GM12878 (cell line): ENCODE measurements around the gene CYBB. TPM values are rescaled to one million over a fixed set of nuclear protein-coding genes. Genes with fewer than 3 reads are reported as not detected.
A peak's percentile ranks its signal among the peaks of the same experiment; 100 is the strongest.

ENCODE experiments used
- ATAC-seq: fragments of 200-7000 bp; cut with Tn5 transposase; 3 replicates; pipeline ENCODE4 v1.9.1; 2020; ENCODE audit warnings: mild to moderate bottlenecking, moderate library complexity
- BruUV-seq: library from RNA; stranded (reverse); fragments of 400-500 nt; replicated peaks from 2 replicates; lab custom pipeline; 2021; lab: Mats Ljungman, UMichigan
- CTCF ChIA-PET: fragments of 300-600 bp; sonication (Branson Sonifier 250); formaldehyde crosslinking; extraction: SDS; loops from one replicate; lab custom pipeline; 2021; ENCODE audit warnings: inconsistent platforms; lab: Yijun Ruan, JAX
- POLR2A ChIA-PET: fragments of 350-600 bp; formaldehyde crosslinking; extraction: SDS; loops from one replicate; lab custom pipeline; 2021; ENCODE audit warnings: inconsistent platforms; lab: Charles Lee
- RAD21 ChIA-PET: fragments of 300-600 bp; sonication (Branson Sonifier 250); formaldehyde crosslinking; loops from one replicate; lab custom pipeline; 2023; ENCODE audit warnings: antibody characterized with exemption; ENCODE audit not compliant: unreplicated experiment; lab: Charles Lee
- SMC1A ChIA-PET: fragments of 300-600 bp; sonication (Branson Sonifier 250); formaldehyde crosslinking; loops from one replicate; lab custom pipeline; 2023; ENCODE audit not compliant: unreplicated experiment, uncharacterized antibody; lab: Charles Lee
- DNase-seq: peaks from one replicate; pipeline ENCODE4 v3.0.0-alpha.2; 2011; ENCODE audit warnings: low read depth, low spot score
- FAIRE-seq: peaks from 3 replicates; lab custom pipeline; 2011; peaks lifted over from hg19 to GRCh38; lab: Jason Lieb, UNC
- H2AFZ ChIP-seq: 2 replicates; pipeline ENCODE4 v1.6.0; 2011; ENCODE audit warnings: low read depth, low read length, control low read depth; ENCODE audit not compliant: control insufficient read depth
- H3K27ac ChIP-seq: 2 replicates; pipeline ENCODE4 v1.5.1; 2011; ENCODE audit warnings: control low read depth; ENCODE audit not compliant: control insufficient read depth, insufficient read depth
- H3K27me3 ChIP-seq, 2 experiments: replicated peaks in 1 of 2; 2 replicates each; pipeline versions ENCODE4 v1.6.0 to v1.6.1; 2011; ENCODE audit warnings: low read length in 1 of 2; ENCODE audit not compliant: control insufficient read depth in 2 of 2, insufficient read depth in 2 of 2
- H3K36me3 ChIP-seq, 2 experiments: 2 replicates each; pipeline ENCODE4 v1.5.1; 2011; ENCODE audit warnings: low read length in 1 of 2; ENCODE audit not compliant: control insufficient read depth in 2 of 2, insufficient read depth in 2 of 2
- H3K4me1 ChIP-seq: 2 replicates; pipeline ENCODE4 v1.6.1; 2011; ENCODE audit warnings: mild to moderate bottlenecking, low read length, moderate library complexity, mixed read lengths; ENCODE audit not compliant: control insufficient read depth, insufficient read depth
- H3K4me2 ChIP-seq: 2 replicates; pipeline ENCODE4 v1.6.0; 2011; ENCODE audit warnings: control low read depth; ENCODE audit not compliant: control insufficient read depth, insufficient read depth
- H3K4me3 ChIP-seq: fragments of 200-600 bp; sonication (generic); 2 replicates; pipeline ENCODE4 v1.5.1; 2016
- H3K79me2 ChIP-seq: 2 replicates; pipeline ENCODE4 v1.6.0; 2011; ENCODE audit warnings: low read length; ENCODE audit not compliant: control insufficient read depth, insufficient read depth
- H3K9ac ChIP-seq: 2 replicates; pipeline ENCODE4 v1.8.0; 2011; ENCODE audit warnings: low read length, control low read depth, mixed read lengths; ENCODE audit not compliant: control insufficient read depth, insufficient read depth
- H3K9me3 ChIP-seq: replicated peaks from 3 replicates; pipeline ENCODE4 v1.5.1; 2011; ENCODE audit warnings: mild to moderate bottlenecking, low read length; ENCODE audit not compliant: control insufficient read depth, insufficient read depth
- H4K20me1 ChIP-seq: 2 replicates; pipeline ENCODE4 v1.6.0; 2011; ENCODE audit not compliant: control insufficient read depth, insufficient read depth
- BMI1 ChIP-seq: fragments of 450-650 bp; IDR thresholded peaks from 2 replicates; pipeline ENCODE4 v1.6.1; 2016; ENCODE audit warnings: mild to moderate bottlenecking, moderate library complexity, borderline replicate concordance
- E4F1 ChIP-seq: fragments of 450-650 bp; IDR thresholded peaks from 2 replicates; pipeline ENCODE4 v1.6.1; 2018; ENCODE audit warnings: borderline replicate concordance, mild to moderate bottlenecking; ENCODE audit not compliant: partially characterized antibody
- EGR1 ChIP-seq, 2 experiments: IDR thresholded peaks; 1 replicate in 1 of 2; 2 replicates in 1 of 2; pipeline ENCODE4 v1.6.1; 2011 to 2012; ENCODE audit warnings: low read depth in 2 of 2, low read length in 2 of 2, borderline replicate concordance in 1 of 2, mild to moderate bottlenecking in 1 of 2, moderate library complexity in 1 of 2
- EP300 ChIP-seq, 2 experiments: fragments of 150-350 bp in 1 of 2; IDR thresholded peaks; 2 replicates each; pipeline ENCODE4 v1.6.1; 2011 to 2012; ENCODE audit warnings: low read depth in 2 of 2, low read length in 2 of 2, borderline replicate concordance in 1 of 2, improper control_type of control experiment in 1 of 2, inconsistent platforms in 1 of 2; ENCODE audit not compliant: control insufficient read depth in 1 of 2
- GATAD2B ChIP-seq: fragments of 450-650 bp; conservative IDR thresholded peaks from 2 replicates; pipeline ENCODE4 v1.6.1; 2017; ENCODE audit warnings: low read depth, mild to moderate bottlenecking, moderate library complexity
- KDM1A ChIP-seq: fragments of 200-600 bp; sonication (generic); IDR thresholded peaks from 2 replicates; pipeline ENCODE4 v1.6.1; 2016; ENCODE audit warnings: borderline replicate concordance
- MEF2B ChIP-seq: fragments of 450-650 bp; IDR thresholded peaks from 2 replicates; pipeline ENCODE4 v1.6.1; 2018; ENCODE audit warnings: mild to moderate bottlenecking, moderate library complexity; ENCODE audit not compliant: partially characterized antibody, poor library complexity, severe bottlenecking
- MXI1 ChIP-seq: fragments of 150-350 bp; IDR thresholded peaks from 2 replicates; pipeline ENCODE4 v1.6.1; 2011; ENCODE audit warnings: low read depth, mild to moderate bottlenecking, inconsistent platforms, low read length, improper control_type of control experiment
- RELB ChIP-seq: fragments of 450-650 bp; IDR thresholded peaks from 2 replicates; pipeline ENCODE4 v1.6.1; 2017; ENCODE audit warnings: low read depth, mild to moderate bottlenecking, moderate library complexity
- RFX5 ChIP-seq: IDR thresholded peaks from 2 replicates; pipeline ENCODE4 v1.6.1; 2011; ENCODE audit warnings: low read depth, low read length, improper control_type of control experiment
- SIN3A ChIP-seq: IDR thresholded peaks from 2 replicates; pipeline ENCODE4 v1.6.1; 2012; ENCODE audit warnings: low read depth, low read length, improper control_type of control experiment
- SIX5 ChIP-seq: IDR thresholded peaks from 2 replicates; pipeline ENCODE4 v1.6.1; 2011; ENCODE audit warnings: mild to moderate bottlenecking, low read depth, low read length, moderate library complexity; ENCODE audit not compliant: severe bottlenecking
- WGBS: methylation state at CpG from one replicate; pipeline ENCODE4 v1.1.6; 2016; ENCODE audit warnings: low lambda C conversion rate; ENCODE audit not compliant: insufficient replicate concordance, insufficient coverage; ENCODE audit errors: missing lambda C conversion rate; 5-methylcytosine and 5-hydroxymethylcytosine counted together
- in situ Hi-C: fragments of 300-500 bp; cut with MboI; formaldehyde crosslinking; loops from 9 replicates; pipeline ENCODE4 v1.14.3; 2018; ENCODE audit warnings: mixed read lengths
- intact Hi-C: fragments of 100-400 bp; cut with micrococcal nuclease; formaldehyde crosslinking; loops from one replicate; pipeline ENCODE4 v1.14.2; 2022; ENCODE audit not compliant: unreplicated experiment
- polyA plus RNA-seq, 11 experiments: library from polyadenylated mRNA; depleted of rRNA in 4 of 11; unstranded in 6 of 11; stranded (reverse) in 5 of 11; fragments of >200 nt; fragmentation: Nextera tagmentation in 4 of 11; fragmentation: Illumina TruSeq in 1 of 11; extraction: Ambion mirVana in 4 of 11; extraction: Trizol in 1 of 11; gene quantifications; 1 replicate in 1 of 11; 2 replicates in 10 of 11; pipeline versions ENCODE4 v1.2.1 to v1.2.3, GENCODE V29; 2011 to 2016; ENCODE audit warnings: inconsistent platforms in 2 of 11, missing spikeins in 2 of 11, low read depth in 1 of 11
- total RNA-seq, 4 experiments: library from RNA; depleted of rRNA in 3 of 4; stranded (reverse); fragments of >200 nt in 3 of 4; fragmentation: Illumina TruSeq in 1 of 4; extraction: Trizol in 1 of 4; gene quantifications; 2 replicates each; pipeline versions ENCODE4 v1.2.1 to v1.2.3, GENCODE V29; 2013 to 2021
- TF ChIP-seq, protein P1 (sequence below): fragments of 450-650 bp; IDR thresholded peaks from 2 replicates; pipeline ENCODE4 v1.6.1; 2017; ENCODE audit warnings: antibody characterized with exemption, mild to moderate bottlenecking, moderate library complexity

Gene CYBB
- total and polyA plus RNA-seq, 10 of the 15 experiments (the other 5 are each of a cell fraction or from before 2014, with no cell fraction given), result 6.2 to 73.9 (median 24.8) TPM

DNA sequence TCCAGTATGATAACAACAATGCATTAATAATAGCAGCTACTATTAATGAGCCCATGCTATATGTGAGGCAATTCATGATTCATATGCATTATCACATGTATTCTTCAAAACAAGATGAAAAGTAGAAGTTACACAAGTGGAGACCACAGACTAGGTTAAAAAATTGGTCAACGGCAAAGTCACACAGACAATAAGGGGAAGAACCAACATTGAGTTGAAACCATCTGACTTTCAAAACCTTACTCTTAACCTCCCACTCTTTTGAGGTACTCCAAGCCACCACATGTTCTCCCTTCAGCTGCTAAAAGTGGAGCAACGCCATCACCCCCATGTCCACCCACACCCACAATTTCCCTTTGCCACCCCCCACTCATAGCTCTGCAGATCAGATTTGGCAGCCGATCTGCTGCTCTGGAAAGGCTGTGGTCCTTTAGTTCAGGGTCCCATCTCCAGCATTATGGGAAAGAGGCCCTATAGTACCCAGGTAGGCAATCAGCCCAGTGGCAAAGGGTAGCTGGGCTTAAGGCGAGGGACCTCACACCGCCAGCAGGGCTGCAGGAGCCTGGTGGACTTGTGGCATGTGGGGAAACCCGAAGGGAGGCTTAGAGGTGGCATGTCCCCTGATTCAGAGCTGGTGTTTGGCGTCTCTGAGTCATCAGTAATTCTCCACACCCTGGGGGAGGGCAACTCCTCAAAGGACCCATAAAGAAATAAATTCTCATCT lies 33.5 kb upstream of the CYBB start:
- 0% methylated on average over 7 of the region's 7 CpGs for WGBS
- H3K79me2 ChIP-seq, result no peaks in the 10 kb centered on the region
- H3K27ac ChIP-seq, result peak overlapping the region; percentile 69
- ChIA-PET SMC1A (interaction anchor here (0.7 to 7.1 kb wide), 18 partner anchors 9 to 529 kb away, joined by 3 to 264 read pairs (median 9); partner anchors contain the start of gene CYBB), CTCF (interaction anchor here (0.5 to 8.6 kb wide), 17 partner anchors 9 to 428 kb away, joined by 3 to 376 read pairs (median 17); partner anchors contain the start of gene CYBB), RAD21 (interaction anchor here (1.1 to 6.4 kb wide), 20 partner anchors 9 to 580 kb away, joined by 3 to 186 read pairs (median 6); partner anchors contain the start of genes CYBB and RPGR), POLR2A (interaction anchor here (0.6 to 3.7 kb wide), 10 partner anchors 8 to 524 kb away, joined by 3 to 19 read pairs (median 6); partner anchors contain the start of gene CYBB)
- ATAC-seq (peak; percentile 88), FAIRE-seq (peak; percentile 75), DNase-seq (peak; percentile 72)
- peak overlapping the region; percentile 15 for H2AFZ ChIP-seq
- no peaks in the 10 kb centered on the region for H3K36me3 ChIP-seq
- H3K9ac ChIP-seq, result no peak overlapping the region
- peaks cover 15% of the 10 kb centered on the region for H3K4me1 ChIP-seq
- H3K9me3 ChIP-seq, result no peaks in the 10 kb centered on the region
- no peaks in the 10 kb centered on the region for H3K27me3 ChIP-seq
- peak overlapping the region; percentile 1; the same call in 1 of the 2 replicates for H3K4me2 ChIP-seq
- intact Hi-C loops (loop anchor here (2.0 kb wide), 2 partner anchors 30 to 40 kb away; no protein-coding TSS in a partner anchor), in situ Hi-C loops (loop anchor here (10.0 kb wide), 1 partner anchor 428 kb away; no protein-coding TSS in a partner anchor)
- H3K4me3 ChIP-seq, result no peak overlapping the region
- BruUV-seq, result no TSS peak
- H4K20me1 ChIP-seq, result no peaks in the 10 kb centered on the region
- TF ChIP-seq SIX5, result no peak
- no peak for TF ChIP-seq RFX5
- no peak for TF ChIP-seq E4F1
- TF ChIP-seq, protein P1, sequence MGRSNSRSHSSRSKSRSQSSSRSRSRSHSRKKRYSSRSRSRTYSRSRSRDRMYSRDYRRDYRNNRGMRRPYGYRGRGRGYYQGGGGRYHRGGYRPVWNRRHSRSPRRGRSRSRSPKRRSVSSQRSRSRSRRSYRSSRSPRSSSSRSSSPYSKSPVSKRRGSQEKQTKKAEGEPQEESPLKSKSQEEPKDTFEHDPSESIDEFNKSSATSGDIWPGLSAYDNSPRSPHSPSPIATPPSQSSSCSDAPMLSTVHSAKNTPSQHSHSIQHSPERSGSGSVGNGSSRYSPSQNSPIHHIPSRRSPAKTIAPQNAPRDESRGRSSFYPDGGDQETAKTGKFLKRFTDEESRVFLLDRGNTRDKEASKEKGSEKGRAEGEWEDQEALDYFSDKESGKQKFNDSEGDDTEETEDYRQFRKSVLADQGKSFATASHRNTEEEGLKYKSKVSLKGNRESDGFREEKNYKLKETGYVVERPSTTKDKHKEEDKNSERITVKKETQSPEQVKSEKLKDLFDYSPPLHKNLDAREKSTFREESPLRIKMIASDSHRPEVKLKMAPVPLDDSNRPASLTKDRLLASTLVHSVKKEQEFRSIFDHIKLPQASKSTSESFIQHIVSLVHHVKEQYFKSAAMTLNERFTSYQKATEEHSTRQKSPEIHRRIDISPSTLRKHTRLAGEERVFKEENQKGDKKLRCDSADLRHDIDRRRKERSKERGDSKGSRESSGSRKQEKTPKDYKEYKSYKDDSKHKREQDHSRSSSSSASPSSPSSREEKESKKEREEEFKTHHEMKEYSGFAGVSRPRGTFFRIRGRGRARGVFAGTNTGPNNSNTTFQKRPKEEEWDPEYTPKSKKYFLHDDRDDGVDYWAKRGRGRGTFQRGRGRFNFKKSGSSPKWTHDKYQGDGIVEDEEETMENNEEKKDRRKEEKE, result no peak
- TF ChIP-seq MXI1, result no peak
- TF ChIP-seq GATAD2B, result no peak
- TF ChIP-seq EGR1 (IDR thresholded peaks at IDR 0.05; ENCODE audit: borderline replicate concordance in 1 of 2, low read depth in 2 of 2, low read length in 2 of 2), result peak in 1 of 2 experiments; percentile 55; a peak in 2 of 3 replicates
- TF ChIP-seq EP300 (IDR thresholded peaks at IDR 0.05; ENCODE audit: borderline replicate concordance in 1 of 2, control insufficient read depth in 1 of 2, low read depth in 2 of 2, low read length in 2 of 2), result peak in 1 of 2 experiments; percentile 59; a peak in 2 of 4 replicates
- no peak for TF ChIP-seq KDM1A
- 0 out of 2 replicates have a peak, but pooled peaks have one; percentile 34 for TF ChIP-seq RELB
- TF ChIP-seq SIN3A, result 0 out of 2 replicates have a peak, but pooled peaks have one; percentile 26
- peak; percentile 54 for TF ChIP-seq MEF2B
- no peak for TF ChIP-seq BMI1
